Upper lobe of left lung (tissue), 4 donors: ENCODE data around the gene NTF4.
"Not testable (repeated sequence)": the region's sequence is repeated elsewhere in the genome, so short reads cannot be mapped to it uniquely, and the experiment has no call there.

ENCODE experiments used
- CTCF ChIP-seq, 6 experiments: fragments of 450-650 bp in 4 of 6; fragments of 200-600 bp in 2 of 6; sonication (generic) in 2 of 6; IDR thresholded peaks; one replicate each; pipeline ENCODE4 v1.5.1; 2016 to 2019; ENCODE audit warnings: antibody characterized with exemption in 6 of 6
- EP300 ChIP-seq, 4 donors: sonication (generic); formaldehyde crosslinking; IDR thresholded peaks; one replicate each; pipeline ENCODE4 v1.5.1; 2017; ENCODE audit warnings: antibody characterized with exemption in 4 of 4, control low read depth in 2 of 4
- POLR2A ChIP-seq, 4 donors: fragments of 450-650 bp; IDR thresholded peaks; one replicate each; pipeline ENCODE4 v1.5.1; 2016 to 2017; ENCODE audit warnings: antibody characterized with exemption in 4 of 4, mild to moderate bottlenecking in 2 of 4

GRCh38 chr19:49038111-49038510 lies 26.5 kb downstream of the NTF4 start:
- not testable (repeated sequence) for TF ChIP-seq CTCF, EP300, POLR2A (IDR thresholded peaks at IDR 0.05)
